ENCODE data around the gene SIGLEC14.
"Not testable (repeated sequence)": the region's sequence is repeated elsewhere in the genome, so short reads cannot be mapped to it uniquely, and the experiment has no call there.

SIGLEC14 gene

GRCh38 chr19:51646730-51647129, at the start of gene SIGLEC14:
Gene SIGLEC14, minus strand, starts transcription at chr19:51646825. Its CDS starts 66 bp downstream, at chr19:51646759.
- in situ Hi-C loops (cut with MboI; ENCODE audit: low pct_unique_long_range_greater_than_20kb, low sequenced_read_pairs, unreplicated experiment); DNase-seq (ENCODE audit: low spot score): not testable (repeated sequence)

- no peak for TF ChIP-seq CTCF (IDR thresholded peaks at IDR 0.05; ENCODE audit: extremely low read depth, insufficient read depth, missing control alignments)
- DNase-seq (ENCODE audit: low spot score): no peak
- in situ Hi-C loops (cut with MboI; ENCODE audit: low pct_unique_long_range_greater_than_20kb, low sequenced_read_pairs, unreplicated experiment): no loop called here
These were observed 49.2 kb upstream of the SIGLEC14 start for GRCh38 chr19:51695702-51696315.

- DNase-seq (ENCODE audit: low spot score): peak; percentile 8
- TF ChIP-seq CTCF (IDR thresholded peaks at IDR 0.05; ENCODE audit: extremely low read depth, insufficient read depth, missing control alignments): no peak
These were observed 48.5 kb upstream of the SIGLEC14 start for GRCh38 chr19:51695088-51695487.

GRCh38 chr19:51694318-51695085, 47.9 kb upstream of the SIGLEC14 start:
- no peak for TF ChIP-seq CTCF (IDR thresholded peaks at IDR 0.05; ENCODE audit: extremely low read depth, insufficient read depth, missing control alignments)

More at GRCh38 chr19:51695088-51695487, 48.5 kb upstream of the SIGLEC14 start:
- in situ Hi-C loops (cut with MboI; ENCODE audit: low pct_unique_long_range_greater_than_20kb, low sequenced_read_pairs, unreplicated experiment): no loop called here

GRCh38 chr19:51693819-51694218, 47.2 kb upstream of the SIGLEC14 start:
- TF ChIP-seq CTCF (IDR thresholded peaks at IDR 0.05; ENCODE audit: extremely low read depth, insufficient read depth, missing control alignments): no peak
- in situ Hi-C loops (cut with MboI; ENCODE audit: low pct_unique_long_range_greater_than_20kb, low sequenced_read_pairs, unreplicated experiment): no loop called here
- DNase-seq (ENCODE audit: low spot score): no peak

More at GRCh38 chr19:51694318-51695085, 47.9 kb upstream of the SIGLEC14 start:
- peak; percentile 5 for DNase-seq (ENCODE audit: low spot score)
- in situ Hi-C loops (cut with MboI; ENCODE audit: low pct_unique_long_range_greater_than_20kb, low sequenced_read_pairs, unreplicated experiment): no loop called here

GRCh38 chr19:51693260-51693659, 46.6 kb upstream of the SIGLEC14 start, which contains the start of gene SPACA6:
Gene SPACA6, plus strand, starts transcription at chr19:51693330. Its CDS starts 197 bp downstream, at chr19:51693527.
- TF ChIP-seq CTCF (IDR thresholded peaks at IDR 0.05; ENCODE audit: extremely low read depth, insufficient read depth, missing control alignments): no peak
- no peak for DNase-seq (ENCODE audit: low spot score)
- in situ Hi-C loops (cut with MboI; ENCODE audit: low pct_unique_long_range_greater_than_20kb, low sequenced_read_pairs, unreplicated experiment): no loop called here

- TF ChIP-seq CTCF (IDR thresholded peaks at IDR 0.05; ENCODE audit: extremely low read depth, insufficient read depth, missing control alignments): no peak
- DNase-seq (ENCODE audit: low spot score): peak; percentile 4
- in situ Hi-C loops (cut with MboI; ENCODE audit: low pct_unique_long_range_greater_than_20kb, low sequenced_read_pairs, unreplicated experiment): no loop called here
These were observed 45.8 kb upstream of the SIGLEC14 start for GRCh38 chr19:51692468-51692867.
